WTC11 (cell line): ENCODE measurements around the gene MEIS3. TPM values are rescaled to one million over a fixed set of nuclear protein-coding genes. Genes with fewer than 3 reads are reported as not detected.

Source experiments
- CBFB ChIP-seq: sonication (generic); formaldehyde crosslinking; IDR thresholded peaks from 2 replicates; pipeline ENCODE4 v1.8.1; 2022; ENCODE audit warnings: mild to moderate bottlenecking, low read depth, missing genetic modification reagents
- CREB1 ChIP-seq: sonication (generic); formaldehyde crosslinking; IDR thresholded peaks from 2 replicates; pipeline ENCODE4 v1.8.0; 2023; ENCODE audit warnings: mild to moderate bottlenecking, missing genetic modification reagents
- FOXP4 ChIP-seq: sonication (generic); formaldehyde crosslinking; IDR thresholded peaks from 2 replicates; pipeline ENCODE4 v1.8.0; 2022; ENCODE audit warnings: mild to moderate bottlenecking, missing genetic modification reagents
- MXD4 ChIP-seq: fragments of 250-450 bp; sonication (Bioruptor Pico); IDR thresholded peaks from 2 replicates; pipeline ENCODE4 v1.8.0; 2021; ENCODE audit warnings: mild to moderate bottlenecking, moderate library complexity, borderline replicate concordance
- NR1H2 ChIP-seq: sonication (generic); formaldehyde crosslinking; IDR thresholded peaks from 2 replicates; pipeline ENCODE4 v1.9.0; 2021; ENCODE audit warnings: mild to moderate bottlenecking, moderate library complexity, missing genetic modification reagents
- PRDM15 ChIP-seq: sonication (generic); formaldehyde crosslinking; IDR thresholded peaks from 2 replicates; pipeline ENCODE4 v1.8.0; 2022; ENCODE audit warnings: missing genetic modification reagents
- TCF7 ChIP-seq: sonication (generic); formaldehyde crosslinking; IDR thresholded peaks from 2 replicates; pipeline ENCODE4 v1.8.0; 2022; ENCODE audit warnings: mild to moderate bottlenecking, low read depth, missing genetic modification reagents, moderate library complexity
- TEAD4 ChIP-seq: sonication (generic); formaldehyde crosslinking; IDR thresholded peaks from 2 replicates; pipeline ENCODE4 v1.8.0; 2022; ENCODE audit warnings: mild to moderate bottlenecking, missing genetic modification reagents
- ZBTB21 ChIP-seq: sonication (generic); formaldehyde crosslinking; IDR thresholded peaks from 2 replicates; pipeline ENCODE4 v1.8.1; 2023; ENCODE audit warnings: mild to moderate bottlenecking, missing genetic modification reagents, borderline replicate concordance
- ZNF138 ChIP-seq: sonication (generic); formaldehyde crosslinking; conservative IDR thresholded peaks from 2 replicates; pipeline ENCODE4 v1.8.1; 2022; ENCODE audit warnings: mild to moderate bottlenecking, moderate library complexity, missing genetic modification reagents
- ZNF219 ChIP-seq: sonication (generic); formaldehyde crosslinking; IDR thresholded peaks from 2 replicates; pipeline ENCODE4 v1.8.0; 2023; ENCODE audit warnings: missing genetic modification reagents, mild to moderate bottlenecking, borderline replicate concordance
- ZNF263 ChIP-seq: sonication (generic); formaldehyde crosslinking; IDR thresholded peaks from 2 replicates; pipeline ENCODE4 v1.8.1; 2022; ENCODE audit warnings: low read depth, mild to moderate bottlenecking, moderate library complexity, missing genetic modification reagents
- ZNF317 ChIP-seq: sonication (generic); formaldehyde crosslinking; IDR thresholded peaks from 2 replicates; pipeline ENCODE4 v1.8.1; 2023; ENCODE audit warnings: low read depth, mild to moderate bottlenecking, moderate library complexity, missing genetic modification reagents, borderline replicate concordance
- ZNF512 ChIP-seq: sonication (generic); formaldehyde crosslinking; IDR thresholded peaks from 2 replicates; pipeline ENCODE4 v1.8.1; 2022; ENCODE audit warnings: missing genetic modification reagents, borderline replicate concordance
- ZNF671 ChIP-seq: fragments of 250-450 bp; sonication (Bioruptor Pico); IDR thresholded peaks from 2 replicates; pipeline ENCODE4 v1.8.0; 2021; ENCODE audit warnings: mild to moderate bottlenecking
- total RNA-seq: library from RNA; stranded (reverse); gene quantifications from 3 replicates; pipeline ENCODE4 v1.2.3, GENCODE V29; 2021
- TF ChIP-seq, protein P1 (sequence below): sonication (generic); formaldehyde crosslinking; IDR thresholded peaks from 2 replicates; pipeline ENCODE4 v1.8.0; 2023; ENCODE audit warnings: missing genetic modification reagents, mild to moderate bottlenecking, borderline replicate concordance
- TF ChIP-seq, protein P2 (sequence below): sonication (generic); formaldehyde crosslinking; IDR thresholded peaks from 2 replicates; pipeline ENCODE4 v1.8.1; 2023; ENCODE audit warnings: mild to moderate bottlenecking, missing genetic modification reagents, borderline replicate concordance
- TF ChIP-seq, protein P3 (sequence below): sonication (generic); formaldehyde crosslinking; IDR thresholded peaks from 2 replicates; pipeline ENCODE4 v1.8.0; 2022; ENCODE audit warnings: mild to moderate bottlenecking, missing genetic modification reagents
- TF ChIP-seq, protein P4 (sequence below): sonication (generic); formaldehyde crosslinking; IDR thresholded peaks from 2 replicates; pipeline ENCODE4 v1.8.1; 2022; ENCODE audit warnings: mild to moderate bottlenecking, moderate library complexity, missing genetic modification reagents

The MEIS3 gene
- total RNA-seq, 1 experiment from 2014 or later: 38.5 TPM

DNA sequence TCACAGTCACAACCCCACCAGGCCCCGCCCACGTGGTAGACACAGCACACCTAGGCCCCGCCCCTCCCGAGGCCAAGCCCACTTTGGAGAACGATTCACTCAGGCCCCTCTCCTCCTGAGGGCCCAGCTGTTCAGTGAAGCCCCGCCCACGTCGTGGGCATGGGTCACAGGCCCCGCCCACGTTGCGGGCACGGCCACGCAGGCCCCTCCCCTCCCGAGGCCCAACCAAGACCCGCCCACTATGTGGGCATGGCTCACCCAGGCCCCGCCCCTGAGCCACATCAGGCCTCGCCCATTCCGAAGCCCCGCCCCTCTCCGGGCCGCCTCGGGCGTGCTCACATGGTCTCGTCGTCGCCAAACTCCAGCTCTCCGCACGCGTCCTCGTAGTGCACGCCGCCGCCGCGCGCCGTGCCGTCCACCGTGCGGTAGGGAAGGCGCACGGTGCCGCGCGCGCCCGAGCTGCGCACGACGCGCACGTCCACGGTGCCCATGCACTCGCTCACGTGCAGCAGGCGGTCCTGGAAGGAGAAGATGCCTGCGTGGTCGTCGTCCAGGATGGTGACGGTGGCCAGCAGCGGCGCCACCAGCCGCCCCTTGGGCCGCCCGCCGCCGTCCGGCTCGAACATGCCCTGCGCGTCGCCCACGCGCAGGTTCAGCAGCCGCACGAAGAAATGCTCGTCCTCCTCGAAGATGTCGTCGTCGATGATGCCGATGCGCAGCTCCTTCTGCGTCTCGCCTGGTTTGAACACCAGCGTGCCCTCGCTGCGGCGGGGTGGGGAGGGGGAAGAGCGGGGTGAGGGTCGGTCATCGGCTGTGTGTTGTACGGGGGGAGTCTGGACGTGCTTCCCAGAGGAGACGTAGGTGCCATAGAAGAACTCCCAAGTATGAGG is 28.4 kb upstream of the MEIS3 start (continued):
- TF ChIP-seq CREB1 (CRISPR knock-in tag) (peak; percentile 98), ZNF317 (CRISPR knock-in tag) (peak; percentile 86), ZNF263 (peak; percentile 81; the same call in 1 of the 2 replicates), PRDM15 (CRISPR knock-in tag) (peak; percentile 72), ZNF671 (CRISPR knock-in tag) (no peak), CBFB (CRISPR knock-in tag) (peak; percentile 97), FOXP4 (CRISPR knock-in tag) (peak; percentile 100), ZNF138 (CRISPR knock-in tag) (peak; percentile 98), NR1H2 (CRISPR knock-in tag) (peak; percentile 70; the same call in 1 of the 2 replicates), ZNF512 (CRISPR knock-in tag) (0 out of 2 replicates have a peak, but pooled peaks have one; percentile 76), TCF7 (CRISPR knock-in tag) (peak; percentile 97), ZBTB21 (peak; percentile 97), ZNF219 (CRISPR knock-in tag) (peak; percentile 97), MXD4 (CRISPR knock-in tag) (no peak), TEAD4 (peak; percentile 95)
- TF ChIP-seq, protein P1, sequence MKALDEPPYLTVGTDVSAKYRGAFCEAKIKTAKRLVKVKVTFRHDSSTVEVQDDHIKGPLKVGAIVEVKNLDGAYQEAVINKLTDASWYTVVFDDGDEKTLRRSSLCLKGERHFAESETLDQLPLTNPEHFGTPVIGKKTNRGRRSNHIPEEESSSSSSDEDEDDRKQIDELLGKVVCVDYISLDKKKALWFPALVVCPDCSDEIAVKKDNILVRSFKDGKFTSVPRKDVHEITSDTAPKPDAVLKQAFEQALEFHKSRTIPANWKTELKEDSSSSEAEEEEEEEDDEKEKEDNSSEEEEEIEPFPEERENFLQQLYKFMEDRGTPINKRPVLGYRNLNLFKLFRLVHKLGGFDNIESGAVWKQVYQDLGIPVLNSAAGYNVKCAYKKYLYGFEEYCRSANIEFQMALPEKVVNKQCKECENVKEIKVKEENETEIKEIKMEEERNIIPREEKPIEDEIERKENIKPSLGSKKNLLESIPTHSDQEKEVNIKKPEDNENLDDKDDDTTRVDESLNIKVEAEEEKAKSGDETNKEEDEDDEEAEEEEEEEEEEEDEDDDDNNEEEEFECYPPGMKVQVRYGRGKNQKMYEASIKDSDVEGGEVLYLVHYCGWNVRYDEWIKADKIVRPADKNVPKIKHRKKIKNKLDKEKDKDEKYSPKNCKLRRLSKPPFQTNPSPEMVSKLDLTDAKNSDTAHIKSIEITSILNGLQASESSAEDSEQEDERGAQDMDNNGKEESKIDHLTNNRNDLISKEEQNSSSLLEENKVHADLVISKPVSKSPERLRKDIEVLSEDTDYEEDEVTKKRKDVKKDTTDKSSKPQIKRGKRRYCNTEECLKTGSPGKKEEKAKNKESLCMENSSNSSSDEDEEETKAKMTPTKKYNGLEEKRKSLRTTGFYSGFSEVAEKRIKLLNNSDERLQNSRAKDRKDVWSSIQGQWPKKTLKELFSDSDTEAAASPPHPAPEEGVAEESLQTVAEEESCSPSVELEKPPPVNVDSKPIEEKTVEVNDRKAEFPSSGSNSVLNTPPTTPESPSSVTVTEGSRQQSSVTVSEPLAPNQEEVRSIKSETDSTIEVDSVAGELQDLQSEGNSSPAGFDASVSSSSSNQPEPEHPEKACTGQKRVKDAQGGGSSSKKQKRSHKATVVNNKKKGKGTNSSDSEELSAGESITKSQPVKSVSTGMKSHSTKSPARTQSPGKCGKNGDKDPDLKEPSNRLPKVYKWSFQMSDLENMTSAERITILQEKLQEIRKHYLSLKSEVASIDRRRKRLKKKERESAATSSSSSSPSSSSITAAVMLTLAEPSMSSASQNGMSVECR (CRISPR knock-in tag): peak; percentile 99
- TF ChIP-seq, protein P2, sequence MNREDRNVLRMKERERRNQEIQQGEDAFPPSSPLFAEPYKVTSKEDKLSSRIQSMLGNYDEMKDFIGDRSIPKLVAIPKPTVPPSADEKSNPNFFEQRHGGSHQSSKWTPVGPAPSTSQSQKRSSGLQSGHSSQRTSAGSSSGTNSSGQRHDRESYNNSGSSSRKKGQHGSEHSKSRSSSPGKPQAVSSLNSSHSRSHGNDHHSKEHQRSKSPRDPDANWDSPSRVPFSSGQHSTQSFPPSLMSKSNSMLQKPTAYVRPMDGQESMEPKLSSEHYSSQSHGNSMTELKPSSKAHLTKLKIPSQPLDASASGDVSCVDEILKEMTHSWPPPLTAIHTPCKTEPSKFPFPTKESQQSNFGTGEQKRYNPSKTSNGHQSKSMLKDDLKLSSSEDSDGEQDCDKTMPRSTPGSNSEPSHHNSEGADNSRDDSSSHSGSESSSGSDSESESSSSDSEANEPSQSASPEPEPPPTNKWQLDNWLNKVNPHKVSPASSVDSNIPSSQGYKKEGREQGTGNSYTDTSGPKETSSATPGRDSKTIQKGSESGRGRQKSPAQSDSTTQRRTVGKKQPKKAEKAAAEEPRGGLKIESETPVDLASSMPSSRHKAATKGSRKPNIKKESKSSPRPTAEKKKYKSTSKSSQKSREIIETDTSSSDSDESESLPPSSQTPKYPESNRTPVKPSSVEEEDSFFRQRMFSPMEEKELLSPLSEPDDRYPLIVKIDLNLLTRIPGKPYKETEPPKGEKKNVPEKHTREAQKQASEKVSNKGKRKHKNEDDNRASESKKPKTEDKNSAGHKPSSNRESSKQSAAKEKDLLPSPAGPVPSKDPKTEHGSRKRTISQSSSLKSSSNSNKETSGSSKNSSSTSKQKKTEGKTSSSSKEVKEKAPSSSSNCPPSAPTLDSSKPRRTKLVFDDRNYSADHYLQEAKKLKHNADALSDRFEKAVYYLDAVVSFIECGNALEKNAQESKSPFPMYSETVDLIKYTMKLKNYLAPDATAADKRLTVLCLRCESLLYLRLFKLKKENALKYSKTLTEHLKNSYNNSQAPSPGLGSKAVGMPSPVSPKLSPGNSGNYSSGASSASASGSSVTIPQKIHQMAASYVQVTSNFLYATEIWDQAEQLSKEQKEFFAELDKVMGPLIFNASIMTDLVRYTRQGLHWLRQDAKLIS (CRISPR knock-in tag): peak; percentile 97; the same call in 1 of the 2 replicates
- TF ChIP-seq, protein P3, sequence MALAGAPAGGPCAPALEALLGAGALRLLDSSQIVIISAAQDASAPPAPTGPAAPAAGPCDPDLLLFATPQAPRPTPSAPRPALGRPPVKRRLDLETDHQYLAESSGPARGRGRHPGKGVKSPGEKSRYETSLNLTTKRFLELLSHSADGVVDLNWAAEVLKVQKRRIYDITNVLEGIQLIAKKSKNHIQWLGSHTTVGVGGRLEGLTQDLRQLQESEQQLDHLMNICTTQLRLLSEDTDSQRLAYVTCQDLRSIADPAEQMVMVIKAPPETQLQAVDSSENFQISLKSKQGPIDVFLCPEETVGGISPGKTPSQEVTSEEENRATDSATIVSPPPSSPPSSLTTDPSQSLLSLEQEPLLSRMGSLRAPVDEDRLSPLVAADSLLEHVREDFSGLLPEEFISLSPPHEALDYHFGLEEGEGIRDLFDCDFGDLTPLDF (CRISPR knock-in tag): peak; percentile 98
- TF ChIP-seq, protein P4, sequence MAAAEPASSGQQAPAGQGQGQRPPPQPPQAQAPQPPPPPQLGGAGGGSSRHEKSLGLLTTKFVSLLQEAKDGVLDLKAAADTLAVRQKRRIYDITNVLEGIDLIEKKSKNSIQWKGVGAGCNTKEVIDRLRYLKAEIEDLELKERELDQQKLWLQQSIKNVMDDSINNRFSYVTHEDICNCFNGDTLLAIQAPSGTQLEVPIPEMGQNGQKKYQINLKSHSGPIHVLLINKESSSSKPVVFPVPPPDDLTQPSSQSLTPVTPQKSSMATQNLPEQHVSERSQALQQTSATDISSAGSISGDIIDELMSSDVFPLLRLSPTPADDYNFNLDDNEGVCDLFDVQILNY (CRISPR knock-in tag): peak; percentile 99
